Medulla oblongata (tissue), 1 donor: ENCODE measurements around the gene DDHD1.
A peak's percentile ranks its signal among the peaks of the same experiment; 100 is the strongest.
"Not testable (repeated sequence)": the region's sequence is repeated elsewhere in the genome, so short reads cannot be mapped to it uniquely, and the experiment has no call there.

Experiments used
- DNase-seq: peaks from one replicate; pipeline ENCODE4 v3.0.0-alpha.2; 2015; ENCODE audit errors: extremely low spot score

DDHD1 gene

GRCh38 chr14:53152184-53152886 is 788 bp downstream of the DDHD1 start:
- DNase-seq = peak; percentile 33

- peak; percentile 37 for DNase-seq
Observed at GRCh38 chr14:53151523-53152183, 1.5 kb downstream of the DDHD1 start.

- DNase-seq = no peak
Observed at GRCh38 chr14:53149668-53150316, 3.3 kb downstream of the DDHD1 start.

- no peak for DNase-seq
Observed at GRCh38 chr14:53148671-53149070, 4.5 kb downstream of the DDHD1 start.

- no peak for DNase-seq
Observed at GRCh38 chr14:53147893-53148292, 5.2 kb downstream of the DDHD1 start.

- no peak for DNase-seq
Observed at GRCh38 chr14:53147208-53147607, 5.9 kb downstream of the DDHD1 start.

GRCh38 chr14:53146739-53147138 is 6.4 kb downstream of the DDHD1 start:
- no peak for DNase-seq

GRCh38 chr14:53144244-53144643 is 8.9 kb downstream of the DDHD1 start:
- no peak for DNase-seq

- no peak for DNase-seq
Observed at GRCh38 chr14:53140585-53140984, 12.5 kb downstream of the DDHD1 start.

GRCh38 chr14:53137568-53138203 is 15.4 kb downstream of the DDHD1 start:
- DNase-seq = no peak

- DNase-seq = not testable (repeated sequence)
Observed at GRCh38 chr14:53130491-53130890, 22.6 kb downstream of the DDHD1 start.

- no peak for DNase-seq
Observed at GRCh38 chr14:53128303-53129028, 24.7 kb downstream of the DDHD1 start.

- DNase-seq = no peak
Observed at GRCh38 chr14:53127832-53128231, 25.3 kb downstream of the DDHD1 start.

- DNase-seq = no peak
Observed at GRCh38 chr14:53127151-53127550, 26.0 kb downstream of the DDHD1 start.

- no peak for DNase-seq
Observed at GRCh38 chr14:53126731-53127130, 26.4 kb downstream of the DDHD1 start.

- DNase-seq = no peak
Observed at GRCh38 chr14:53124786-53125185, 28.3 kb downstream of the DDHD1 start.

- DNase-seq = not testable (repeated sequence)
Observed at GRCh38 chr14:53121419-53121818, 31.7 kb downstream of the DDHD1 start.

- DNase-seq = not testable (repeated sequence)
Observed at GRCh38 chr14:53117479-53117878, 35.6 kb downstream of the DDHD1 start.

- DNase-seq = no peak
Observed at GRCh38 chr14:53113989-53114388, 39.1 kb downstream of the DDHD1 start.

GRCh38 chr14:53110096-53110495 is 43.0 kb downstream of the DDHD1 start:
- DNase-seq = no peak

GRCh38 chr14:53109105-53110041 is 43.8 kb downstream of the DDHD1 start:
- DNase-seq = peak; percentile 41
